Thyroid gland (tissue), 4 donors: ENCODE results near the gene HUS1.
A peak's percentile ranks its signal among the peaks of the same experiment; 100 is the strongest.

Experiments
- POLR2A ChIP-seq, 2 donors: fragments of 450-650 bp; IDR thresholded peaks; one replicate each; pipeline ENCODE4 v1.6.1; 2017; ENCODE audit warnings: antibody characterized with exemption in 2 of 2, mild to moderate bottlenecking in 2 of 2, moderate library complexity in 1 of 2
- TF ChIP-seq, protein P1 (sequence below), 6 experiments: fragments of 200-600 bp in 3 of 6; fragments of 450-650 bp in 3 of 6; sonication (generic) in 3 of 6; IDR thresholded peaks; one replicate each; pipeline ENCODE4 v1.5.1; 2016 to 2019; ENCODE audit warnings: antibody characterized with exemption in 6 of 6, mild to moderate bottlenecking in 2 of 6, inconsistent platforms in 1 of 6, moderate library complexity in 1 of 6

DNA sequence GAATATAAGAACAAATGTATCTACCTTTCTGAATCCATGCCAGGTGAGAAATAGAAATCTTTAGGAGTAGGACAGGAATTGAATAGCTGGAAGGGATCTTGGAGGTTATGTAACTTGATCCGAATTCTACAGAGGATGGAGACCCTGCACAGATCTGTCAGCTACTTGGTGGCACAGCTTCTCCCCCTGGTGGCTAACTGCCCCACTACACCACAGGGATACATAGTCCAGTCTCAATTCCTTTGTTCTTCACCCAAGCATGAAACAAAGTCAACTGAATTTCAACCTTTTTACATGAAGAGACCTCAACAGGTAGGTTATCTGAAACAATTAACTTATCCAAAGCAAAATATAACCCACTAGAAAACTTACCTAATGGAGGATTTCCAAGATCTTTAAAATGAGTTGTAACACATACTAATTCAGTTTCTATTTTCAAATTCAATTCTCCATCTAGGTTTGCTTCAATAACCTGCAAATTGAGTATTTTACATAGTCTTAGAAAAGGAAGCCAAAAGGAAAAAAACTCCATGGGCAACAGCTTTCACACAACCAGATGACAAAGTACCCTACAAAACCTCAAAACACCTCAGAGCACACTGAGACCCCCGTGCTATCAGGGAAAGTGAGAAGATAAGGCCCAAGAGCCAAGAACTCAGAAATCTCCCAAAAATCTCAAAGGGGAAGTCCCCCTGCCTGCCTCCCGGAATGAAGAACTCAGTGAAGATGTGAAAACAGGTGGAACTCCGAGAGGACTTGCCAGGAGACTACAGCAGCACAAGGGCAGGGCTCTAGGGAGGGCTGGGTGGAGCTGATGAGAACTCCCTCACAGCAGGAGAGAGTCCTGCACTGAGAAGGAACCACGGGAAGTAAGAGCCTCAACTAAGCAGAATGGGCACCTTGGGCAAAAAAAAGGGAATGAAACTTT lies 10.3 kb downstream of the HUS1 start:
- TF ChIP-seq, protein P1, sequence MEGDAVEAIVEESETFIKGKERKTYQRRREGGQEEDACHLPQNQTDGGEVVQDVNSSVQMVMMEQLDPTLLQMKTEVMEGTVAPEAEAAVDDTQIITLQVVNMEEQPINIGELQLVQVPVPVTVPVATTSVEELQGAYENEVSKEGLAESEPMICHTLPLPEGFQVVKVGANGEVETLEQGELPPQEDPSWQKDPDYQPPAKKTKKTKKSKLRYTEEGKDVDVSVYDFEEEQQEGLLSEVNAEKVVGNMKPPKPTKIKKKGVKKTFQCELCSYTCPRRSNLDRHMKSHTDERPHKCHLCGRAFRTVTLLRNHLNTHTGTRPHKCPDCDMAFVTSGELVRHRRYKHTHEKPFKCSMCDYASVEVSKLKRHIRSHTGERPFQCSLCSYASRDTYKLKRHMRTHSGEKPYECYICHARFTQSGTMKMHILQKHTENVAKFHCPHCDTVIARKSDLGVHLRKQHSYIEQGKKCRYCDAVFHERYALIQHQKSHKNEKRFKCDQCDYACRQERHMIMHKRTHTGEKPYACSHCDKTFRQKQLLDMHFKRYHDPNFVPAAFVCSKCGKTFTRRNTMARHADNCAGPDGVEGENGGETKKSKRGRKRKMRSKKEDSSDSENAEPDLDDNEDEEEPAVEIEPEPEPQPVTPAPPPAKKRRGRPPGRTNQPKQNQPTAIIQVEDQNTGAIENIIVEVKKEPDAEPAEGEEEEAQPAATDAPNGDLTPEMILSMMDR (IDR thresholded peaks at IDR 0.05), result peak; percentile 39 to 71 (median 55)
- TF ChIP-seq POLR2A (IDR thresholded peaks at IDR 0.05), result no peak
